GM19455 (cell line): Measurements from ENCODE around the gene TOX2.

Experiments
- ATAC-seq: cut with Tn5 transposase; IDR thresholded peaks from one replicate; pipeline ENCODE4 v1.9.1; 2021; ENCODE audit not compliant: unreplicated experiment

TOX2 gene

GRCh38 chr20:44016525-44016924 is 101.9 kb downstream of the TOX2 start:
- no peak for ATAC-seq

GRCh38 chr20:44017211-44017610 is 102.6 kb downstream of the TOX2 start:
- no peak for ATAC-seq

GRCh38 chr20:44017905-44018258 is 103.2 kb downstream of the TOX2 start:
- no peak for ATAC-seq

- no peak for ATAC-seq
These were observed 103.7 kb downstream of the TOX2 start for GRCh38 chr20:44018259-44018941.

GRCh38 chr20:44018942-44019637 is 104.4 kb downstream of the TOX2 start:
- ATAC-seq = no peak

GRCh38 chr20:44019638-44020335 is 105.1 kb downstream of the TOX2 start:
- ATAC-seq = no peak

GRCh38 chr20:44020406-44021148 is 105.9 kb downstream of the TOX2 start:
- ATAC-seq = no peak

GRCh38 chr20:44021186-44021585 is 106.5 kb downstream of the TOX2 start:
- ATAC-seq = no peak

GRCh38 chr20:44021900-44022299 is 107.2 kb downstream of the TOX2 start:
- ATAC-seq = no peak

- ATAC-seq = no peak
These were observed 107.8 kb downstream of the TOX2 start for GRCh38 chr20:44022464-44022863.

- no peak for ATAC-seq
These were observed 109.1 kb downstream of the TOX2 start for GRCh38 chr20:44023515-44024371.

- ATAC-seq = no peak
These were observed 110.3 kb downstream of the TOX2 start for GRCh38 chr20:44024820-44025580.

- ATAC-seq = no peak
These were observed 111.1 kb downstream of the TOX2 start for GRCh38 chr20:44025756-44026155.

GRCh38 chr20:44026647-44027342 is 112.1 kb downstream of the TOX2 start:
- ATAC-seq = no peak

GRCh38 chr20:44027343-44028002 is 112.8 kb downstream of the TOX2 start:
- no peak for ATAC-seq

GRCh38 chr20:44028003-44028730 is 113.5 kb downstream of the TOX2 start:
- ATAC-seq = no peak

- ATAC-seq = no peak
These were observed 114.5 kb downstream of the TOX2 start for GRCh38 chr20:44028868-44029847.
